ENCODE results near the gene NOTCH1. TPM values are rescaled to one million over a fixed set of nuclear protein-coding genes. Genes with fewer than 3 reads are reported as not detected.

The NOTCH1 gene
- total RNA-seq, 1 donor from 2014 or later: 39.7 TPM

- H3K4me3 ChIP-seq (ENCODE audit: low read depth, low read length): no peak overlapping the region
- DNase-seq (ENCODE audit: low read depth): no peak
- TF ChIP-seq CTCF (conservative IDR thresholded peaks at IDR 0.05; ENCODE audit: low read depth, low read length): no peak
These were observed 9.0 kb upstream of the NOTCH1 start for GRCh38 chr9:136554870-136555269.

GRCh38 chr9:136553581-136553980 is 7.7 kb upstream of the NOTCH1 start:
- DNase-seq (ENCODE audit: low read depth): no peak
- H3K4me3 ChIP-seq (ENCODE audit: low read depth, low read length): no peak overlapping the region
- TF ChIP-seq CTCF (conservative IDR thresholded peaks at IDR 0.05; ENCODE audit: low read depth, low read length): no peak

- H3K4me3 ChIP-seq (ENCODE audit: low read depth, low read length): no peak overlapping the region
- no peak for DNase-seq (ENCODE audit: low read depth)
- no peak for TF ChIP-seq CTCF (conservative IDR thresholded peaks at IDR 0.05; ENCODE audit: low read depth, low read length)
These were observed 6.4 kb upstream of the NOTCH1 start for GRCh38 chr9:136552117-136552703.

- peak overlapping the region; percentile 24 for H3K4me3 ChIP-seq (ENCODE audit: low read depth, low read length)
- TF ChIP-seq CTCF (conservative IDR thresholded peaks at IDR 0.05; ENCODE audit: low read depth, low read length): no peak
- no peak for DNase-seq (ENCODE audit: low read depth)
These were observed 5.7 kb upstream of the NOTCH1 start for GRCh38 chr9:136551401-136552116.

- TF ChIP-seq CTCF (conservative IDR thresholded peaks at IDR 0.05; ENCODE audit: low read depth, low read length): no peak
- no peak for DNase-seq (ENCODE audit: low read depth)
- H3K4me3 ChIP-seq (ENCODE audit: low read depth, low read length): no peak overlapping the region
These were observed 4.8 kb upstream of the NOTCH1 start for GRCh38 chr9:136550439-136551289.

GRCh38 chr9:136549010-136549980 is 3.4 kb upstream of the NOTCH1 start:
- no peak for DNase-seq (ENCODE audit: low read depth)
- no peak overlapping the region for H3K4me3 ChIP-seq (ENCODE audit: low read depth, low read length)
- TF ChIP-seq CTCF (conservative IDR thresholded peaks at IDR 0.05; ENCODE audit: low read depth, low read length): no peak
